ENCODE results near the gene GABRB2. TPM values are rescaled to one million over a fixed set of nuclear protein-coding genes. Genes with fewer than 3 reads are reported as not detected.

The GABRB2 gene
- total and polyA plus RNA-seq, 2 of the 13 experiments (the other 11 are each of a cell fraction or from before 2014, with no cell fraction given): 0.01 TPM; not detected in 1

DNA sequence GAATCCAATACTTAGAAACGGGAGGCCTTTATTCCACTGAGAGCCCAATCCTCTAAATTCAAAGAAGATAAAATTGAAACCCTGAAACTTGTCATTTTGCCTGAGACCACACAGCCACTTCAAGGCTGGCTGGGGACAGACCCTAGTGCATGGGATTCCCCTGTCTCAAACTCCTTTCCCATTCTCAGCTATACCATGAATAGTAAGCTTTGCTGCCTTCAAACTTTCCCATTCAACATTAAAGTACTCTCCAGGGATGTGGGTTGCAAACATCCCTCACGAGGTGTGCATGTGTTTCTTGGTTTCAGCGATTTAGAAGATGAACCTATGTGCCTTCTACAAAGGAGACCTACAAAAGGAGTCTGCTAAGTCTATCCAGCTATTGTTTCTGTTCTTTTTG is 64.6 kb downstream of the GABRB2 start (continued):
- TF ChIP-seq, protein P1, sequence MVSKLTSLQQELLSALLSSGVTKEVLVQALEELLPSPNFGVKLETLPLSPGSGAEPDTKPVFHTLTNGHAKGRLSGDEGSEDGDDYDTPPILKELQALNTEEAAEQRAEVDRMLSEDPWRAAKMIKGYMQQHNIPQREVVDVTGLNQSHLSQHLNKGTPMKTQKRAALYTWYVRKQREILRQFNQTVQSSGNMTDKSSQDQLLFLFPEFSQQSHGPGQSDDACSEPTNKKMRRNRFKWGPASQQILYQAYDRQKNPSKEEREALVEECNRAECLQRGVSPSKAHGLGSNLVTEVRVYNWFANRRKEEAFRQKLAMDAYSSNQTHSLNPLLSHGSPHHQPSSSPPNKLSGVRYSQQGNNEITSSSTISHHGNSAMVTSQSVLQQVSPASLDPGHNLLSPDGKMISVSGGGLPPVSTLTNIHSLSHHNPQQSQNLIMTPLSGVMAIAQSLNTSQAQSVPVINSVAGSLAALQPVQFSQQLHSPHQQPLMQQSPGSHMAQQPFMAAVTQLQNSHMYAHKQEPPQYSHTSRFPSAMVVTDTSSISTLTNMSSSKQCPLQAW (CRISPR knock-in tag; IDR thresholded peaks at IDR 0.05): no peak
- TF ChIP-seq ZNF703 (CRISPR knock-in tag; IDR thresholded peaks at IDR 0.05; ENCODE audit: borderline replicate concordance) (no peak), REPIN1 (CRISPR knock-in tag; IDR thresholded peaks at IDR 0.05; ENCODE audit: borderline replicate concordance, low read depth) (no peak)
- TF ChIP-seq, protein P2, sequence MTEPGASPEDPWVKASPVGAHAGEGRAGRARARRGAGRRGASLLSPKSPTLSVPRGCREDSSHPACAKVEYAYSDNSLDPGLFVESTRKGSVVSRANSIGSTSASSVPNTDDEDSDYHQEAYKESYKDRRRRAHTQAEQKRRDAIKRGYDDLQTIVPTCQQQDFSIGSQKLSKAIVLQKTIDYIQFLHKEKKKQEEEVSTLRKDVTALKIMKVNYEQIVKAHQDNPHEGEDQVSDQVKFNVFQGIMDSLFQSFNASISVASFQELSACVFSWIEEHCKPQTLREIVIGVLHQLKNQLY (CRISPR knock-in tag; IDR thresholded peaks at IDR 0.05): no peak

DNA sequence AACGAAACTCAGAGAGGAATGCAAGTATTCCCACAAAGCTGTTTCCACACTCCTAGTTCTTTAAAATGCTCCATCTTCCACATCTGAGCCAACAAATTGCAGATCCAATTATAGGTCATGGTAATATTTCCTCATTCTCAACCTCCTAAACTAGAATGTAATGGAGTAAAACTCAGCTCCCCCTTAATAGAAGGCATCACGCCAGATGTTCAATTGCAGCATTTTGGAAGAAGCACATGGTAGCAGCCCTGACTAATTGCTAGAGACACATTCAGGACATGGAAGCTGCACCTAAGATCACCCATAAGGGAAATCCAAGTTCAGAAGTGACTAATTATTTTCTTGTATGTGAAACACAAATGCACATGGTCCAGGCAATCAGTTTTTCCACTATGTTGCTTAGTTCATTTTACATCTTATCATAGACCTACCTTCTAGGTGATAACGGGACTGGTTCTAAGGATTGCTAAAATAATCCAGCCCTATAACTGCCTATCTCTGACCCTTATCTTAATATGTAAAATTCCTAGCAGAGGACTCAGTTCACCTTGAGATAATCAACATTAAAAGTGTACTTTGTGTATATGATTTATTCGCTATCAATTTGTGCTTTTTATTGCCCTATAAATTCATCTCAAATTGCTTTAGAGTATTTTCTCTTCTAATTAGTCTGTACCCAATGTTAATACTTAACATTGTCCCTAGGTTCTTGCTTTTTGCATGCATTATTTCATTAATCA is 75.1 kb downstream of the GABRB2 start:
- ChIA-PET CTCF (ENCODE audit: low intra/inter-chr PET ratio, low total read pairs) (no interaction called here), POLR2A (no interaction called here)
- no peaks in the 10 kb centered on the region for H3K36me3 ChIP-seq (replicated peaks in 1 of 2; ENCODE audit: control insufficient read depth in 1 of 2, insufficient read depth in 2 of 2, low read length in 2 of 2)
- no peak for DNase-seq (ENCODE audit: low spot score)
- TF ChIP-seq, protein P3, sequence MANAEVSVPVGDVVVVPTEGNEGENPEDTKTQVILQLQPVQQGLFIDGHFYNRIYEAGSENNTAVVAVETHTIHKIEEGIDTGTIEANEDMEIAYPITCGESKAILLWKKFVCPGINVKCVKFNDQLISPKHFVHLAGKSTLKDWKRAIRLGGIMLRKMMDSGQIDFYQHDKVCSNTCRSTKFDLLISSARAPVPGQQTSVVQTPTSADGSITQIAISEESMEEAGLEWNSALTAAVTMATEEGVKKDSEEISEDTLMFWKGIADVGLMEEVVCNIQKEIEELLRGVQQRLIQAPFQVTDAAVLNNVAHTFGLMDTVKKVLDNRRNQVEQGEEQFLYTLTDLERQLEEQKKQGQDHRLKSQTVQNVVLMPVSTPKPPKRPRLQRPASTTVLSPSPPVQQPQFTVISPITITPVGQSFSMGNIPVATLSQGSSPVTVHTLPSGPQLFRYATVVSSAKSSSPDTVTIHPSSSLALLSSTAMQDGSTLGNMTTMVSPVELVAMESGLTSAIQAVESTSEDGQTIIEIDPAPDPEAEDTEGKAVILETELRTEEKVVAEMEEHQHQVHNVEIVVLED (CRISPR knock-in tag; IDR thresholded peaks at IDR 0.05; ENCODE audit: borderline replicate concordance): no peak
- TF ChIP-seq, protein P4, sequence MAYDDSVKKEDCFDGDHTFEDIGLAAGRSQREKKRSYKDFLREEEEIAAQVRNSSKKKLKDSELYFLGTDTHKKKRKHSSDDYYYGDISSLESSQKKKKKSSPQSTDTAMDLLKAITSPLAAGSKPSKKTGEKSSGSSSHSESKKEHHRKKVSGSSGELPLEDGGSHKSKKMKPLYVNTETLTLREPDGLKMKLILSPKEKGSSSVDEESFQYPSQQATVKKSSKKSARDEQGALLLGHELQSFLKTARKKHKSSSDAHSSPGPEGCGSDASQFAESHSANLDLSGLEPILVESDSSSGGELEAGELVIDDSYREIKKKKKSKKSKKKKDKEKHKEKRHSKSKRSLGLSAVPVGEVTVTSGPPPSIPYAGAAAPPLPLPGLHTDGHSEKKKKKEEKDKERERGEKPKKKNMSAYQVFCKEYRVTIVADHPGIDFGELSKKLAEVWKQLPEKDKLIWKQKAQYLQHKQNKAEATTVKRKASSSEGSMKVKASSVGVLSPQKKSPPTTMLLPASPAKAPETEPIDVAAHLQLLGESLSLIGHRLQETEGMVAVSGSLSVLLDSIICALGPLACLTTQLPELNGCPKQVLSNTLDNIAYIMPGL (CRISPR knock-in tag; IDR thresholded peaks at IDR 0.05; ENCODE audit: borderline replicate concordance in 1 of 2, low read depth in 1 of 2): no peak
- TF ChIP-seq ATF1 (CRISPR knock-in tag; IDR thresholded peaks at IDR 0.05): no peak
- TF ChIP-seq, protein P5, sequence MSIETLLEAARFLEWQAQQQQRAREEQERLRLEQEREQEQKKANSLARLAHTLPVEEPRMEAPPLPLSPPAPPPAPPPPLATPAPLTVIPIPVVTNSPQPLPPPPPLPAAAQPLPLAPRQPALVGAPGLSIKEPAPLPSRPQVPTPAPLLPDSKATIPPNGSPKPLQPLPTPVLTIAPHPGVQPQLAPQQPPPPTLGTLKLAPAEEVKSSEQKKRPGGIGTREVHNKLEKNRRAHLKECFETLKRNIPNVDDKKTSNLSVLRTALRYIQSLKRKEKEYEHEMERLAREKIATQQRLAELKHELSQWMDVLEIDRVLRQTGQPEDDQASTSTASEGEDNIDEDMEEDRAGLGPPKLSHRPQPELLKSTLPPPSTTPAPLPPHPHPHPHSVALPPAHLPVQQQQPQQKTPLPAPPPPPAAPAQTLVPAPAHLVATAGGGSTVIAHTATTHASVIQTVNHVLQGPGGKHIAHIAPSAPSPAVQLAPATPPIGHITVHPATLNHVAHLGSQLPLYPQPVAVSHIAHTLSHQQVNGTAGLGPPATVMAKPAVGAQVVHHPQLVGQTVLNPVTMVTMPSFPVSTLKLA (IDR thresholded peaks at IDR 0.05): 0 out of 2 replicates have a peak, but pooled peaks have one; percentile 33
- H3K27ac ChIP-seq (ENCODE audit: extremely low read length, insufficient read depth, low read length): no peak overlapping the region
- H2AFZ ChIP-seq (ENCODE audit: low read length): no peak overlapping the region
- no peak overlapping the region for H3K4me3 ChIP-seq (replicated peaks in 1 of 3; ENCODE audit: insufficient read depth in 1 of 3, low read depth in 2 of 3, low read length in 3 of 3)
- H3K9me3 ChIP-seq (ENCODE audit: low read length): no peaks in the 10 kb centered on the region
- no peaks in the 10 kb centered on the region for H3K4me1 ChIP-seq (ENCODE audit: insufficient read depth, low read length)
- H3K79me2 ChIP-seq (ENCODE audit: insufficient read depth, low read length): no peaks in the 10 kb centered on the region
- H3K4me2 ChIP-seq (ENCODE audit: low read depth, low read length): no peak overlapping the region
- H4K20me1 ChIP-seq (ENCODE audit: insufficient read depth, low read length): no peaks in the 10 kb centered on the region
- H3K27me3 ChIP-seq (ENCODE audit: control insufficient read depth in 1 of 2, insufficient read depth in 2 of 2, low read length in 2 of 2): no peaks in the 10 kb centered on the region
- 18% methylated on average over 4 of the region's 4 CpGs for WGBS (ENCODE audit: low lambda C conversion rate)
- no peak for ATAC-seq
- H3K9ac ChIP-seq (ENCODE audit: insufficient read depth, low read depth, low read length): no peak overlapping the region
- intact Hi-C loops (cut with micrococcal nuclease; ENCODE audit: unreplicated experiment): no loop called here
- no peak for FAIRE-seq
- BruUV-seq (replicated peaks): no TSS peak
- in situ Hi-C loops (cut with HindIII; ENCODE audit: extremely low pct_ligation_motif_present, low pct_unique_long_range_greater_than_20kb): no loop called here
